HUDEP-2 (cell line): Measurements from ENCODE around the gene PTMS.
"Not testable (repeated sequence)": the region's sequence is repeated elsewhere in the genome, so short reads cannot be mapped to it uniquely, and the experiment has no call there.

ENCODE experiments used
- DNase-seq, 76 experiments: peaks; one replicate each; lab custom pipeline; 2025; ENCODE audit not compliant: unreplicated experiment in 76 of 76; lab: John Stamatoyannopoulos, UW

The PTMS gene, protein sequence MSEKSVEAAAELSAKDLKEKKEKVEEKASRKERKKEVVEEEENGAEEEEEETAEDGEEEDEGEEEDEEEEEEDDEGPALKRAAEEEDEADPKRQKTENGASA

DNA sequence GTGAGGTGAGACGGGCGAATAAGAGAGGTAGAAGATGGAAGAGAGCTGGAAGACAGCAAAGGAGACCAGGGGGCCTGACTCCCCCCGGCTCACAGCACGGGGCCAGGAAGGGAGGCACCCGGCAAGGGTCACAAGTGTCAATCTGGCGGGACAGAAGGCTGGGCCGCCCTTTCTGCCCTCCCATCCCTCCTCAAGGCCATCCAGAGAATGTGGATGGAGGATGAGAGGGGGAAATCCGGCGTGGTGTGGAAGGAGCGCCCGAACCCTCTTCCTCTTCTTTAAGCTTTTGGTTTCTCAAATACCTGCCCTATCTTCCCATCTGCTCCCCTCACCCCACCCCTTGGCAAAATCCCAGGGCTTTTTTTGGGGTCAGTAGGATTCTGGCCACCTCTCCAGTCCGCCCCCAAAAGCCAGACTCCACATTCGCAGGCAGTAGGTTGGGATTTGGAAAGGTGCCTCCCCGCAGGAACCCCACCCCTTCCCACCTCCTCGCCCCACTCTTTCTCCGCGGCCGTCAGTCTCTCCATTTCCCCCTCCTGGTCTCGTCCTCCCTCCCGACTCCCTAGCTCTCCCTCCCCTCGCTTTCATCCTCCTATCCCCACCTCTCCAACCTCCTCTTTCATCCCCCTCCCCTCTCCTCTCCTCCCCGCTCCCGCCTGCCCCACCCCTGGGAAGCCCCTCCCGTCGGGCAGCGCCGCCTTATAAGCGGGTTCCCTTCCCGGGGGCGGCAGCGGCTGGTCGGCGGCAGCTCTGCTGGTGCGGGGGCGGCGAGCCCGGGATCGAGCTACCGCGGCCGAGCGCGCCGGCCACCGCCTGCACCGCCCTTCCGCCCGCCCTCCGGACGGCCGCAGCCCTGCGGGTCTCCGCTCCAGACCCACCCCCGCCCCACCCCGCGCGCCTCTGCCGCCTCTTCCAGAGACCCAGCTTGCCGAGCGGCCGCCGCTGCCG lies at the start of gene PTMS:
Gene PTMS (plus strand): TSS at position 730 of the 948 bp plus-strand sequence. CDS start 343 bp downstream, outside the sequence.
- DNase-seq, result peak in 25 of 76 experiments; percentile 10 to 64 (median 33)

DNA sequence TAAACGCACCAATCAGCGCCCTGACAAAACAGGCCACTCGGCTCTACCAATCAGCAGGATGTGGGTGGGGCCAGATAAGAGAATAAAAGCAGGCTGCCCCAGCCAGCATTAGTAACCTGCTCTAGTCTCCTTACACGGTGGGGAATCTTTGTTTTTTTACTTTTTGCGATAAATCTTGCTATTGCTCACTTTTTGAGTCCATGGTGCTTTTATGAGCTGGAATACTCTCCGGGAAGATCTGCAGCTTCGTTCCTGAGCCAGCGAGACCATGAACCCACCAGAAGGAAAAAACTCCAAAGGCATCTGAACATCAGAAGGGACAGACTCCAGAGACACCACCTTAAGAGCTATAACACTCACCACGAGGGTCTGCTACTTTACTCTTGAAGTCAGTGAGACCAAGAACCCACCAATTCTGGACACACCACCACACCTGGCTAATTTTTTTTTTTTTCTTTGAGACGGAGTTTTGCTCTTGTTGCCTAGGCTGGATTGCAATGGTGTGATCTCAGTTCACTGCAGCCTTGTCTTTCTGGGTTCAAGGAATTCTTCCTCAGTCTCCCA lies 49.2 kb upstream of the PTMS start:
- DNase-seq, result no peak

DNA sequence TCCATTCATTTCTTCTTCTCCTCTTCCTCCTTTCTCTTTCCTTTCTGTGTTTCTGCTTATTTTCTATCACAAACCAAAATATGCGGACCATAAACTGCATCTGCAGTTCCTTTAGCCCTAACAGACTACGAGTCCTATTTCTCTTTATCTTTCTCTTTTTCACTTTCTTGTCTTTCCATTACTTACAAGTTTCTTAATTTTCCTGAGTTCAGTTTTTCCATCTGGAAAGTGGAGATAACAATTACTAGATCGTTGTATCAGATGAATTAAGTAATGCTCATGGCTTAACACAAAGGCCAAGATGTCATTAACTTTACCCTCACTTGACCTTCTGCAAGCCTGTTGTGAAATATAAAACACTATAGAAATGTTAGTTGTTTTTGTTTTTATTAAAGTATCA lies 43.3 kb upstream of the PTMS start:
- peak in 12 of 76 experiments; percentile 5 to 59 (median 14) for DNase-seq

DNA sequence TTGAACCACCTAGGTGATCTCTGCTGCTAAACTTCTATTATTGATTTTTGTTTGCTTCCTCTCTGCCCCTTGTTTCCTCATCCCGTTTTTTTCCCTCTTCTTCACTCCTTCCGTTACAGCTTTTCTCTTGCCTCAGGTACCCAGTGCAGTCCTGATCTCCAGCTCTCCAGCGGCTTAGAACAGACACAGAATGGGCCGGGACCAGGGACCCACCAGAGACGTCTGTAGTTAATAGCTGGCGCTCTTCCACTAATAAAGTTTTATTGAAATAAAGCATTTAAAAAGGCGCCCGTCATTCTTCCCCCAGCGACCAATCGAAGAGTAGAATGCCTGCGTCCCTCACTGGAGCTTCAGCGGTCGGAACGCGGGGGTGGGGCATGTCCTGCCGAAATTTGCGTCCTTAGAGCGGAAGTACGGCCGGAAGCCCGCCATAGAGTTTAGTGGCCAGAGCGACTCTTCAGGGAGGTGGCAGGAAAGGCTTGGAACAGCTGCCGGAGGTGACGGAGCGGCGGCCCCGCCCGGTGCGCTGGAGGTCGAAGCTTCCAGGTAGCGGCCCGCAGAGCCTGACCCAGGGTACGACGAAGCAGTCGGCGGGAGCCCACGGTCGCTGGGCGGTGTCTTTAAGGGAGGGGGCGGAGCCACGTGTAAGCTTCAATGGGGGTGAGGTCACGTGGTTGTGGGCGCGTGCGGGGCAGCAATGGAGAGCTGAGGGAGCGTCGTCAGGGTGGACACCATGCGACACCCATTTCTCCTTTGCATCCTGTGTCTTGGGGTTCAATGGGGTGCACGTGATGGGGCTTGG lies 42.4 kb upstream of the PTMS start, which contains the start of gene COPS7A:
Gene COPS7A (plus strand): TSS at position 440 of the 802 bp plus-strand sequence. CDS start 611 bp downstream, outside the sequence.
- peak in 75 of 76 experiments; percentile 65 to 99 (median 98) for DNase-seq

DNA sequence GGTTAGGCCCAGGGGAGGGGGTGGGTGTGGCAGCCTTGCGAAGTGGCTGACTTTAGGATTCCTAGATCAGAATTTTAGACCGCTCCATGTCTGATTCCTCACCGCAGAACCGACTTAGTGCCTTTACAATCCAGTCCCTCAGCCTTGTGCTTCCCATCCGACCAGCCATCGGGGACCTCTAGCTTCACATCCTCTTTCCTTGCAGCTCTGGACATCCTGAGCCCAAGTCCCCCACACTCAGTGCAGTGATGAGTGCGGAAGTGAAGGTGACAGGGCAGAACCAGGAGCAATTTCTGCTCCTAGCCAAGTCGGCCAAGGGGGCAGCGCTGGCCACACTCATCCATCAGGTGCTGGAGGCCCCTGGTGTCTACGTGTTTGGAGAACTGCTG lies 41.8 kb upstream of the PTMS start:
- peak in 22 of 76 experiments; percentile 7 to 76 (median 37) for DNase-seq

DNA sequence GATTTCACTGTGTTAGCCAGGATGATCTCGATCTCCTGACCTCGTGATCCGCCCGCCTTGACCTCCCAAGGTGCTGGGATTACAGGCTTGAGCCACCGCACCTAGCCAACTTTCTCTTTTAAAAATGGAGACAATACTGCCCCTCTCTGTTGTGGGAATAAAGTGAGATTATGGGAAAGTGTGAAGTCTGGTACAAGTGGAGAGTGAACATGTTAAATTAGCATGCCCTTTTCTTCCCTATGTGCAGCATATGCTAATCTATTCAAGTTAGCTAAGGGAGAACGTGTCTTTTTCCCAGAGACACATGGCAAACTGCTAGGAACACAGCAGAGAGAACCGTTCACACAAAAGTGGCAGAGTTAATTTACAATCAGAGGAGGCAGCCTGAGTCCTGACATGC lies 40.8 kb upstream of the PTMS start:
- DNase-seq, result no peak

DNA sequence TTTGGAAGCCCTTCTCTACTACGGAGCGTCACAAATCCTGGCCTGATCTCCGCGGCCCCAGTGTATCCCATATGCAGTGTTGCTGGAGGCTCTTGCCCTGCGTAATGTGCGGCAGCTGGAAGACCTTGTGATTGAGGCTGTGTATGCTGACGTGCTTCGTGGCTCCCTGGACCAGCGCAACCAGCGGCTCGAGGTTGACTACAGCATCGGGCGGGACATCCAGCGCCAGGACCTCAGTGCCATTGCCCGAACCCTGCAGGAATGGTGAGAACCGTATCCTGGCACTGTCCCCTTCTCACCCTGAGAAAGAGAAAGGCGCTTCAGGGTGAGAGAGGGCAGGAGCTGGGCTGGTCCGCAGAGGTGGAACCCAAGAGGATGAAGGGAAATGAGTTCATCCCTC lies 37.0 kb upstream of the PTMS start:
- DNase-seq, result no peak

DNA sequence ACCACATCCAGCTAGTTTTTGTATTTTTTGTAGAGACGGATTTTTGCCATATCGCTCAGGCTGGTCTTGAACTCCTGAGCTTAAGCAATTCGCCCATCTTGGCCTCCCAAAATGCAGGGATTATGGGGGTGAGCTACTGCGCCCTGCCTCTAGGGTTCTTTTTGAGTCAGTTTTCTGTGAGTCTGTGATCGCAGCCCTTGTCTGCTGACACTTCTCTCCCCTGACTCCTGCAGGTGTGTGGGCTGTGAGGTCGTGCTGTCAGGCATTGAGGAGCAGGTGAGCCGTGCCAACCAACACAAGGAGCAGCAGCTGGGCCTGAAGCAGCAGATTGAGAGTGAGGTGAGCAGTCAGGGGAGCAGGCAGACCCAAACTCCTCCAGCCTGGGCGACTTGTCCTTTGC lies 36.0 kb upstream of the PTMS start:
- DNase-seq, result no peak

DNA sequence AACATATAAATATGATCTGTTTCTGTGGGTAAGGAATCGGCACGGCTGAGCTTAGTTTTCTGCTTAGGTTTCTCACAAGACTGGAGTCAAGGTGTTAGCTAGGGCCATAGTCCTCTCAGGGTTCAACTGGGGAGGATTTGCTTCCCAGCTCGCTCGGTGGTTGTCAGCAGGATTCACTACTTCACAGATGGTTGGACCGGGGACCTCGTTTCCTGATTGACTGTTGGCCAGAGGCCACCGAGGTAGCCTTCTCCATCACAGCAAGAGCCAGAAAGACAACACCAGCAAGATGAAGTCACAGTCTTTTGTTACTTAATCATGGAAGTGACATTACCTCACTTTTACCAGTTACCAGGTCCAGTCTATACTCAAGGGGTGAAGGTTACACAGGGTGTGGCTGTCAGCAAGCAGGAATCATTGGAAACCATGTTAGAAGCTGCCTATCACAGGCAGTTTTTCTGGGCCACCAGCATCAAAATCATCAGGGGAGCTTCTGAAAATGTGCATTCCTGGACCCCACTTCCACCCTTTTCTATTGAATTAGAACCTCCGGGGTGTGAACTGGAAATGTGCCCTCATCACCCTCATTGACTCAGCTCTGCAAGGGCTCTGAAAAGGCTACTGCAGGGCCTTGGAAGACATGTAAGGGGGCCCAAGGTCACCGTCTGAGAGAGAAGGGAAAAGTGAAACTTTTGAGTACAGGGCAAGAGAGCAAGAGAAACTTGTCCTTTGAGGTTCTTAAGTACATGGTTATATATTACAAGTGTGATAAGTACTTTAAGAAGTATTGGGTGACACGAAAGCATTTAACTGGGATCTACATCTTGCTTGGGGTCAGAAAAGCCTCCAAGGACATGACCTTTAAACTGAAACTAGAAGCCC lies 31.4 kb upstream of the PTMS start:
- DNase-seq, result no peak

DNA sequence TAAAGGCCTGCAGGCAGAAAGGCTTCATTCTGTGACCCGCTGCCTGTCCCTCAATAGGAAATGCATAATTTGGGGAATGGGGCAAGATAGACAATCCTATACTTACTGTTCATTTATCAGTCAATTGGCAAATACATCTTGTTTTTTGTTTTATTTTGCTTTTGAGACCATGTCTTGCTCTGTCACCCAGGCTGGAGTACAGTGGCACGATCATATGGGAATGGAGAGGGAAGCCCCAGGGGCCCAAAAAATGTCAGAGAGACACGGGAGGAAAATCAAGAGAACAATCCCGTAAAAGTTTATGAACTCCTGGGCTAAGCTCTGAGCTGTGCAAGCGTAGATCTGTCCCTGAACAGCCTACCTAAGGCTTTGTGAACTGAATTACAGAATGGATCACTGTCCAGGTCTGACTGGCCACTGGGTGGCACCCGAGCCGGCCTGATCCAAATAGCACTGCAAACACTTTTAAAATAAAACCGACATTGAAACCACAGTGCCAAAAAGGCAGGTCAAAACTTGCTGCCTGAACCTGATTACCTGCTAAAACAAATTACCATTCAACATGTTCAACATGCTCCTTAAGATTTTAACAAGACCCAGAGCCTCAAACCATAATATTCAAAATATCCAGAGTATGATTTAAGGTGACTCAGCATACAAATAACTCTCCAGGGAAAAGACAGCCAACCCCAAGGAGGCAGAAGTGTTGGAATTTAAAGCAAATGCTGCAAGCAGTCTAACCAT lies 30.5 kb upstream of the PTMS start:
- DNase-seq, result peak in 31 of 76 experiments; percentile 3 to 52 (median 21)

DNA sequence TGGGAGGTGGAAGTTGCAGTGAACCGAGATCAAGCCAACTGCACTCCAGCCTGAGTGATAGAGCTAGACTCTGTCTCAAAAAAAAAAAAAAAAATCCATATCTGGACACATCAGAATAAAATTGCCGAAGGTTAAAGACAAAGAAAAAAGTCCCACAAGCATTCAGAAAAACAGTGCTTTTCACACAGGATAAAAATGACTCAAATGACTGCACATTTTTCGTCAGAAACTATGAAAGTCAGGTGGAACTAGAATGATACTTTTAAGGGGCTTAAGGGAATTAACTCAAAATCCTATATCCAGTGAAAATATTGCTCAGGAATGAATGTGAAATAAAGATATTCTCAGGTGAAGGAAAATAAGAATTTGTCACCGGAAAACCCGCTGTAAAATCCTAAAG lies 29.4 kb upstream of the PTMS start:
- DNase-seq, result no peak

DNA sequence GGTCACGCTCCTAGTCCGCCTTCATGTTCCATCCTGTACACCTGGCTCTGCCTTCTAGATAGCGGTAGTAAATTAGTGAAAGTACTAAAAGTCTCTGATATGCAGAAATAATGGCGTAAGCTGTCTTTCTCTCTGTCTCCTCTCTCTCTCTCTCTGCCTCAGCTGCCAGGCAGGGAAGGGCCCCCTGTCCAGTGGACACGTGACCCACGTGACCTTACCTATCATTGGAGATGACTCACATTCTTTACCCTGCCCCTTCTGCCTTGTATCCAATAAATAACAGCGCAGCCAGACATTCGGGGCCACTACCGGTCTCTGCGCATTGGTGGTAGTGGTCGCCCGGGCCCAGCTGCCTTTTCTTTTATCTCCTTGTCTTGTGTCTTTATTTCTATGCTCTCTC lies 24.1 kb upstream of the PTMS start:
- not testable (repeated sequence) for DNase-seq

DNA sequence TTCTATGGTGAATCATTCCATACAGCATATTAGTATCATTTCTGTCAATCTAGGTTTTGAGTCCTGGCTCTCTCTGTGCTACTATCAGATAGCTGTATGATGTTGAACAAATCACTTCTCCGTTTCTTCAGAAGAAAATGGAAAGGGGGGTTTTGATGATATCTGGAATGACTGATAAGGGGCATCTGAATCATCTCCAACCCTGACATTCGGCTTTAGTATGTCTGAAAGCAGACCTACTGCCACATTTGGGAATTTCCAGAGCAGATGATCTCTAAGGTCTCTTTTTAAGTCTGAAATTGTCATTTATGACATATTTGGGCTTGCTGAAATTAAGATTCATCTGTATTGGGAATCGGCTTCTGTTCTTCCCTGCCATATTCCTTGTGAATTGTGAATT lies 23.3 kb upstream of the PTMS start:
- DNase-seq, result no peak

DNA sequence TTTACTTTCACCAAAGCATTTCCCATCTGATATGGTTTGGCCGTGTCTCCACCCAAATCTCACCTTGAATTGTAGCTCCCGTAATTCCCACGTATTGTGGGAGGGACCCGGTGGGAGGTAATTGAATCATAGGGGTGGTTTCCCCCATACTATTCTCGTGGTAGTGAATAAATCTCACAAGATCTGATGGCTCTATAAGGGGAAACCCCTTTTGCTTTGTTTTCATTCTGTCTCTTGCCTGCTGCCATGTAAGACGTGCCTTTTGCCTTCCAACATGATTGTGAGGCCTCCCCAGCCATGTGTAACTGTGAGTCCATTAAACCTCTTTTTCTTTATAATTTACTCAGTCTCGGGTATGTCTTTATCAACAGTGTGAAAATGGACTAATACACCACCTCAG lies 22.9 kb upstream of the PTMS start:
- DNase-seq, result not testable (repeated sequence)

DNA sequence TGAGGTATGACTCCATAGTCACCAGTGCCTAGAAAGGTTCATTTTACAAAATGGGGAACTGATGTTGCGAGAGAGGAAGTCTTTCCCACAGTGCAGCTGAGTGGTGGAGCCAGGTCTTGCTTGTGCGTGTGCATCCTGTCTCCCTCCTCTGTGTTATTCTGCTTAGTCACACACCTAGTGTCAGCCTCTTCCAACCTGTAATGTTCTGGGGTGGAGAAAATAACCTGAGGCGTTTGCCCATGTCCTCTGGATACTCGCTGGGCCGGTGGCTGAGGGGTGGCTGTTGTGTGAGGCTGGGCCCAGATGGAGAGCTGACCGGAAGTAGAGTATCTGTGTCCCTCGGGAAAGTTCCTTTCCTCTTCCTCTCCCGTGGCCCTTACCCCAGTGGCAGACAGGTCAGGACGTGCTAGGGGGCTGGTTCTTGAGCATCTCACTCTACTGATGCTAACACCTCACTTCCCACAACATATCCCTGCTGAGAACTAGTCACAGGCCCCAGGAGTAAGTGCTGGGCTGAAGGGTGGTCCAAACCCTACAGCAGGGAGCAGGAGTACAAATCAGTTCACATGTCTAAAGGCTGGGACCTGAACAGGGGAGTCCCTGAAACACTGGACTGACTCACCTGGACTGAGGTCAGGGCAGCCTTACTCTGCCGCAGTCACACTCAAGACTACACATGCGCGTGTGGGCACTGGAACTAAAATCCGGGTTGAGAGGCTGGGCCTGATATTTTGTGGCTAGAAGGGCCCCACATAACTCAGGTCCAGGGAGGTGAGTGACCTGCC lies 20.2 kb upstream of the PTMS start:
- no peak for DNase-seq

DNA sequence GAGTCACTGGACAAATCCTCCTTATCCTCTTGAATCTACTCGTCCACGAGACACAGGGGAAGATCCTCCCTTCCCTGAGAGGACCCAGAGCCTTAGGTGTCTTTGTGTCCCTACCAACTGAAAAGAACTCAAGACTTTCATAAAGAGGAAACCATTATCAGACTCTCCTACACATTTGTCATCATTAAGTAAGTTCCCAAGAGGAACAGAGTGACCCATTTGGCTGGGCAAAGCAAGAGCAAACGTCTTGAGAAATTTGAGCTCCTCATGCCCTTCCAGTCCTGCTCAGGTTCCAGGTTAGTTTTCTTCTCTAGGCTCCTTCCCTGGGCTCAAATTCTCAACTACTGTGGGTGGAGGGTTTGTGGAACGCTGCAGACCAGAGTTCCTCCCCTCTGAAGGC lies 18.9 kb upstream of the PTMS start:
- DNase-seq, result no peak

DNA sequence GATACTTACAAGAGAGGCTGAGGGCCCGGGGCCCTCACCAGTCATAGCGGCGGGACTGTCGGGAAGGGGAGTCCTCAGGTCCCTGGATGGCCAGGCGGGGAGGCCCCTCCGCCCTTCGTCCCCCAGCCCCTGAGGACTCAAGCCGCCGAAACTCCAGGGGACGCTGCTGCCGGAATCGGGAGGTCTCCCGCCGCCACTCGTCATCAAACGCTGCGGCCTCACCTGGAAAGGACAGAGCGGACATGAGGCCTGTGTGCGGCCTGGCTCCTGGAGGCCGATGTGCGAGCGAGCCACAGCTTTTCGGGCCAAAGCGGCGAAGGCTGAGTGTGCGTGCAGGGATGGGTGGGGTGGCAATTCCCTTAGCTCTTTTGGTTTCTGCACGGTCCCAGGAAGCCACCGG lies 17.4 kb upstream of the PTMS start:
- no peak for DNase-seq

DNA sequence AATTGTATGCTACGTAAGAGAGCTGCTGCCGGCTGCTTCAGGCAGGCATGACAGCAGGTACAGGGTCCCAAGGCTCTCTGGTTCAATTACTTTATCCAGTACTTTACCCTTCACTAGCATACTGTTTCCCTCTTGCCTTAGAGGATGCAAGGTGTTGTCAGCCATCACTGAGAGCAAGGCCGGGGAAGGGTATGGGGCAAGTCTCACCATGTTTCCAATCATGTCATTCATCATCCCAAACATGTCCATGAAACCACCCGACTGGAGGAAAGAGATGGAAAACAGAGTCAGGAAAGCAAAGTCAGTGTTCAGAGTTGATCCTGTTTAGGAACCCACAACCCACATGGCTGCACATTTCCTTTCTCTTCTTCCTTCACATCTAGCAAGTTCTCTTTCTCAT lies 15.7 kb upstream of the PTMS start:
- no peak for DNase-seq
